Kidney capillary endothelial cell (primary cell): ENCODE results near the gene INHA.
A peak's percentile ranks its signal among the peaks of the same experiment; 100 is the strongest.

Experiments used
- DNase-seq: peaks from one replicate; pipeline ENCODE4 v3.0.0-alpha.2; 2018; ENCODE audit warnings: low spot score

The INHA gene

GRCh38 chr2:219572237-219573001 lies at the start of gene INHA:
Gene INHA (plus strand): TSS chr2:219572310. CDS start chr2:219572375, 65 bp downstream.
- DNase-seq: no peak

GRCh38 chr2:219523031-219523671 lies 49.0 kb upstream of the INHA start:
- DNase-seq: no peak

- DNase-seq: no peak
These were observed 47.3 kb upstream of the INHA start for GRCh38 chr2:219524817-219525216.

GRCh38 chr2:219525533-219526232 lies 46.4 kb upstream of the INHA start:
- no peak for DNase-seq

GRCh38 chr2:219526320-219527075 lies 45.6 kb upstream of the INHA start:
- DNase-seq: no peak

- DNase-seq: no peak
These were observed 45.1 kb upstream of the INHA start for GRCh38 chr2:219527076-219527394.

GRCh38 chr2:219527472-219527871 lies 44.6 kb upstream of the INHA start:
- DNase-seq: no peak

GRCh38 chr2:219530048-219530963 lies 41.8 kb upstream of the INHA start:
- DNase-seq: peak; percentile 79

- DNase-seq: no peak
These were observed 40.3 kb upstream of the INHA start for GRCh38 chr2:219531639-219532377.

GRCh38 chr2:219532378-219532649 lies 39.8 kb upstream of the INHA start:
- DNase-seq: no peak

GRCh38 chr2:219533930-219534661 lies 38.0 kb upstream of the INHA start:
- no peak for DNase-seq

GRCh38 chr2:219536425-219536824 lies 35.7 kb upstream of the INHA start:
- DNase-seq: no peak

- no peak for DNase-seq
These were observed 35.1 kb upstream of the INHA start for GRCh38 chr2:219536967-219537366.

- no peak for DNase-seq
These were observed 34.2 kb upstream of the INHA start for GRCh38 chr2:219537657-219538488.

- no peak for DNase-seq
These were observed 33.6 kb upstream of the INHA start for GRCh38 chr2:219538504-219538951.

- no peak for DNase-seq
These were observed 32.9 kb upstream of the INHA start for GRCh38 chr2:219538956-219539788.

GRCh38 chr2:219539926-219540678 lies 32.0 kb upstream of the INHA start:
- no peak for DNase-seq
